Activated CD4-positive, alpha-beta T cell treated with anti-CD3 and anti-CD28 coated beads for 4 hours (primary cell): ENCODE data around the gene PCNX4.

Source experiments
- DNase-seq, 2 donors: peaks; one replicate each; pipeline ENCODE4 v3.0.0-alpha.2; 2020

PCNX4 gene

DNA sequence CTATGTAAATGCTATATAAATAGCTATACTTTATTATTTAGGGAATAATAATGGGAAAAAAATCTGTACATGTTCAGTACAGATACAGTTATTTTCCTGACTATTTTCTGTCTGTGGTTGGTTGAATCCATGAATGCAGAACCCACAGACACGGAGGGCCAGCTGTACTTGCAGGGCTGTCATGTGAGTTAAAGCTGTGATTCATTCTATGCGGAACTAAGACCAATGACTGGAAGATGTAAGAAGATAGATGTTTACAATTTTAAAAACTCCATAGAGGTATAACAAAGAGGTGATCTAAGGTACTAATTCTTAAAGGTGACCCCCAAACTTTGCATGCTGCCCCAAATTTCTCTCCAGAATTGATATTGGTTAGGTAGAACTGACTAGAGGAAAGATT lies 14.6 kb downstream of the PCNX4 start:
- no peak for DNase-seq

GRCh38 chr14:60107477-60107876 lies 15.8 kb downstream of the PCNX4 start:
- DNase-seq, result no peak

- no peak for DNase-seq
Measured at GRCh38 chr14:60111732-60112131, 20.0 kb downstream of the PCNX4 start.

DNA sequence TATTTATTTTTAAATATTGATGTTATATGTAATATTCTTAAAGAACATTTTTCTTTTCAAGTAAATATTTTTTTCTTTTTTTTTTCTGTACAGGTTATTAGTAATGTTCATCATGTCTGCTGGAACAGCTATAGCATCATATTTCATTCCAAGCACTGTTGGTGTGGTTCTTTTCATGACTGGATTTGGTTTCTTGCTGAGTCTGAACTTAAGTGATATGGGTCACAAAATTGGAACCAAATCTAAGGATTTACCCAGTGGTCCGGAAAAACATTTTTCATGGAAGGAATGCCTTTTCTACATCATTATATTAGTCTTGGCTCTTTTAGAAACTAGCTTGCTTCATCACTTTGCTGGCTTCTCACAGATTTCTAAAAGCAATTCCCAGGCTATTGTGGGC lies 23.2 kb downstream of the PCNX4 start:
- DNase-seq, result no peak

GRCh38 chr14:60116181-60116580 lies 24.5 kb downstream of the PCNX4 start:
- DNase-seq, result no peak

GRCh38 chr14:60125918-60126317 lies 34.2 kb downstream of the PCNX4 start:
- DNase-seq, result no peak

- no peak for DNase-seq
Measured at GRCh38 chr14:60133487-60133886, 41.8 kb downstream of the PCNX4 start.

GRCh38 chr14:60134702-60135101 lies 43.0 kb downstream of the PCNX4 start:
- DNase-seq, result no peak

GRCh38 chr14:60151715-60152114 lies 60.0 kb downstream of the PCNX4 start:
- DNase-seq, result peak; percentile 62 to 73

GRCh38 chr14:60153991-60154390 lies 62.3 kb downstream of the PCNX4 start:
- no peak for DNase-seq

DNA sequence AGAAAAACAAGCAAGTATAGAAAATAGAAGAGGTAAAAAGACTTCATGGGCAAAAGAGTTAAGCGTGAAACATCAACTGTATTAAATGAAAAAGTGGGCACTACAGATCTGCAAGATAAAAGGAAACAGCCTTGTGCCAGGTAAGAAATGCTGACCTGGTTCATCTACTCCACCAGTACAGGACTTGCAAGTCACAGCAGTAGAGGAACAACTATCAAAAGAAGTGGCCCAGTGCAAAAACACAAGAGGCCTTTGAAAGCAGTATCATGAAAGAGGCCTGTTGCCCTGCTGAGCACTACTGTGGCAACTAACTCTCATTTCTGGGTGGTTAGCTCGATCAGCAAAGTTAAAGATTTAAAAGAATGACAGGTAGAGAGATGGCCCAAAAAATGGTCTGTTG lies 62.9 kb downstream of the PCNX4 start:
- no peak for DNase-seq

DNA sequence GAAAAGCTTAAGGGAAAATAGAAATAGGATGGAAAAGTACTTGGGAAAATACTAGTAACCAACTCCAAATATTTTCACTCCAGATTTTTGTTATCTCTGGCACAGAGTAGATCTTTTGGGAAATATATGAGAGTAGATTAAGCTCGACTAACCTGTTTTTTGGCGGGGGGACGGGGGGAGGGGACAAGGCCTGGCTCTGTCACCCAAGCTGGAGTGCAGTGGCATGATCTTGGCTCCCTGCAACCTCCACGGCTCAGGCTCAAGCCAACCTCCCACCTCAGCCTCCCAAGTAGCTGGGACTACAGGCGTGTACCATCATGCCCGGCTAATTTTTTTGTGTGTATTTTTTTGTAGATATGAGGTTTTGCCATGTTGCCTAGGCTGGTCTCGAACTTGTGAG lies 68.7 kb downstream of the PCNX4 start:
- DNase-seq, result no peak

DNA sequence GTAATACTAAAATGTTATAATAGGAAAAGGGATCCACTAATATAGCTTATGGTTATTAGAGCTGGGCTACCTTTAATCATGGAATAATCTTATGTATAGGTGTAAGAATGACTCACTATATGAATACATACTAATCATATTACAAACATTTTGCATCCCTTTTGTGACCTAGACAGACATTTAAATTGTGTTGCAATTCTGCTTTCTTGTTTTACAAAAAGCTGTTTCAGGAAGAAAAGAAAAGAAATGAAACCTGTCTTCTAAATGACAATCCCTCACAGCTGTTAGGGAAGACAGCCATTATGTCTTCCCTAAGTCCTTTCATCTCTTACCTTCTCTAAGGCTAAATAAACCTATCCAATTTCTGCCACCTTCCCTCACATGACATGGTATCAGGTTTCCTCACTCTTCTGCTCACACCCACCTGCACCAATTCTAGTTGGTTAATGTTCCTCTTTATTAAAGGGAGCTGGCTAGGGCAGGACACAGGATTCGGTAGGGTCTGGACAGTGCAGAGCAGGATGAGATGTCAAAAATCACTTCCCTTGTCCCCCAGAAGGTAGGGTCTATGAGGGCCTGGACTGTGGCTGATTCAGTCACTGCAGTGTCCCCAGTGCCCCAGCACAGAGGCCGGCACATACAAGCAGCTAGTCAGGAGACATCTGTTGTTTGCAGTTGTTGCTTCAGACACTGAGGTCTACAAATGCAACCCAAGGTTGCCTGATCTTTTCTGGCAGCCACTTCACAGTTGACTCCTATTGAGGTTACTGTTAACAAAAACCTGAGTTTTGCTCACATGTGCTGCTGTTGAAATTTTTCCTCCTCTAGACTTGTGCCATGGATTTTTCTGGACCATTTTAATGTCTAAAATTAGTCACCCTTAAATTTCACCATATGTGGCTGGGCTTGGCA lies 69.7 kb downstream of the PCNX4 start:
- no peak for DNase-seq

GRCh38 chr14:60163693-60164092 lies 72.0 kb downstream of the PCNX4 start:
- DNase-seq, result no peak

GRCh38 chr14:60164404-60164711 lies 72.6 kb downstream of the PCNX4 start:
- DNase-seq, result no peak

DNA sequence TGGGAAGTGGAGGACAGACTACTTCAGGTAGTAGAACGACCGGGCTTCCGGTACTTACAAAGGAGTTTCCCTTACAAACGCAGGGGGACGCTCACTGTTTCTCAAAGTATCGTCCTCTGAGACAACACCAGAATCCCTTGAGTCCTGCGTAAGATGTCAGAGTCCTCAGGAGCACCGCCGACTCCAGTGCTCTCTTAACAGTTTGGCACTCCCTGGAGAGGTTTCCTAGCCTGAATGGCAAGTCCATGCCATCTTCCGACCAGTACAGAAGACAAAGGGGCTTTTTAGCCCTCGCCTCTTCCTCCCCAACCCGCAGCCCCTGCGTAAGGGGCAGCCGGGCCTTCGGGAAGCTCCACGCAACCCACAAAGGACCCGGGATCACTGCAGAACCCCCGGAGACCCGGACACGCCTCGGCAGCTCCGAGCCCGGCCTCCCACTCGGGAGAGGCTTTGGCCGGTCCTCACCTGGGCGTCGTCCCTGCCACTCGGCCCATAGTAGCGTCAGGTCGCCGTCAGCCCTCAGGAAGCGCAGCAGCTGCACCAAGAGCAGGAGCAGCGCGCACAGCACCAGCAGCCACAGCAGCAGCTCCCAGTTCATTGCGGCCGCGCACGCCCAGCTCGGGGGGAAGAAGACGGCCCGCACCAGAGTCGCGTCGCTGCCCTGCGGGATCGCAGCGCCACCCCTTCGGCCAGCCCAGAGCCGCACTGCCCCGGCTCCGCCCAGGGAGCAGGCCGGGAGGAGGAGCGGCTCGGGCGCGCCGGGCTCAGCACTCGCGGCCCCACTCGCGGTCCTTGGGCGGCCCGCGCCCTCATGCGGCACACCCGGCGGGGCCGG lies 73.2 kb downstream of the PCNX4 start, which contains the start of gene DHRS7:
Gene DHRS7 (minus strand): TSS at position 687 of the 835 bp plus-strand sequence. CDS start 89 bp downstream, at position 598.
- peak; percentile 51 to 60 for DNase-seq

- DNase-seq, result no peak
Measured at GRCh38 chr14:60165547-60165876, 73.8 kb downstream of the PCNX4 start.

- DNase-seq, result no peak
Measured at GRCh38 chr14:60166142-60166541, 74.4 kb downstream of the PCNX4 start.

GRCh38 chr14:60169722-60170121 lies 78.0 kb downstream of the PCNX4 start:
- no peak for DNase-seq

GRCh38 chr14:60170948-60171347 lies 79.2 kb downstream of the PCNX4 start:
- DNase-seq, result no peak

GRCh38 chr14:60171690-60172089 lies 80.0 kb downstream of the PCNX4 start:
- no peak for DNase-seq

- no peak for DNase-seq
Measured at GRCh38 chr14:60174352-60175254, 82.9 kb downstream of the PCNX4 start.

DNA sequence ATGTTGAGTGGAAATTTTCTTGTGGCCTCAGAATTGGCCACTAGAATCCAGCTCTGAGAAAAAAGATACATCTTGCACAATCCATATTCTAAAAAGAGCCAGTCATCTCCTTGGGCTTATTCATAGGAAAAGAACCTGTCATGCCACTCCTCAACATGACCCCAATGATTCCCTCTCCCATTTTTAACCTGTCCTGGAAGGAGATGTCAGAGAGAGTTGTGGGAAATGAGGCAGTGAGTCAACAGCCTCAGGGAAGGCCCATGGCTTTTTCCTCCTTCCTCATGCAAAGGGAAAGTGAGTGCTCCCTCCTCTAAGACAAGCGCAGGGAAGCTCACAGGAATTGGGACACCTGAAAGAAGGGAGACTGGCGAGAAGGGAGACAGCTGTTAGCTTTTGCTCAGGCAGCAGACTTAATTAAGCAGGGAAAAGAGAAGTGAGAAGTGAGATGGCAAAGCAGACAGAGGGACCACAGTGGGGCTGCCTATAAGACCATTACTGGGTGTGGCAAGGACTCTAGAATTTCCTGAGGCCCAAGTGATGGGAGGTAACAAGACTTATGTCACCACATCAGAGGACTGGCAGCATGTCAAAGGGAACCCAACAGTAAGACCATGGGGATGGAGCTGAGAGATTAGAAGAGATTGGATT lies 83.7 kb downstream of the PCNX4 start:
- no peak for DNase-seq
